GM19467 (cell line): Measurements from ENCODE around the gene CBLC.

Source experiments
- ATAC-seq: cut with Tn5 transposase; IDR thresholded peaks from one replicate; pipeline ENCODE4 v1.9.1; 2021; ENCODE audit warnings: mild to moderate bottlenecking, moderate library complexity; ENCODE audit not compliant: unreplicated experiment

CBLC gene

DNA sequence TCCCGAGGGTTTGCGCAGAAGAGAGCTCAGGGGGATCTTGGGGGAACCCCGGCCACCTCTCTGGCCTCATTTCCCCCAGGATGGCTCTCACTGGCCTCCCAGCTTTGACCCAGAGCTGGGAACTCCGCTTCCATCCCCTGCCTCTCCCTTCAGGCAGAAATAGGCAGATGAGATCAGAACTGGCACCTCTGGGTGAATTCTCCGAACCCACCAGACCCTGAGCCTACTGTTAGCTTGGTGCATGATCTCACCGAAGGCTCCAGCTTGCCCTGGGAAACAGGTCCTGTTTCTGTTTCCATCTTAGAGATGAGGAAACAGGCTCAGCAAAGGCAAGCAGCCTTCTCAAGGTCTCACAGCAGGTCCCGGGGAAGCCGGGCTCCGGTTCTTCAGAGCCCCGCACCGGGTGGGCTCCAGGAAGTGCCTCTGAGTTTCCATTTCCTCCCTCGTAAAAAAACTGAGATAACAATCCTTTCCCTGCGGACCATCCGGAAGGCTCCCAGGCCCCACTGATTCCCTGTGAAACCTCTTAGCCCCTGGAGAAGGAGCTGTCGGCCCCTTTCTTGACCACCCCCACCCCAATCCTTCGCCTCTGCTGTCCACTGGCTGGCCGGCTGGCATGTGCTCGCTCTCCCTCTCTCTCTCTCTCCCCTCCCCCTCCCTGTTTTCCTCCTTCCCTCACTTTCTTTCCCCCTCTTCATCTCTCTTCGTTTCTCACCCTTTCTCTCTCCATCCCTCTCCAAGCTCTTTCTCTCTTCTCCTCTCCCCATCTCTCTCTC is 70.5 kb downstream of the CBLC start:
- ATAC-seq = no peak

DNA sequence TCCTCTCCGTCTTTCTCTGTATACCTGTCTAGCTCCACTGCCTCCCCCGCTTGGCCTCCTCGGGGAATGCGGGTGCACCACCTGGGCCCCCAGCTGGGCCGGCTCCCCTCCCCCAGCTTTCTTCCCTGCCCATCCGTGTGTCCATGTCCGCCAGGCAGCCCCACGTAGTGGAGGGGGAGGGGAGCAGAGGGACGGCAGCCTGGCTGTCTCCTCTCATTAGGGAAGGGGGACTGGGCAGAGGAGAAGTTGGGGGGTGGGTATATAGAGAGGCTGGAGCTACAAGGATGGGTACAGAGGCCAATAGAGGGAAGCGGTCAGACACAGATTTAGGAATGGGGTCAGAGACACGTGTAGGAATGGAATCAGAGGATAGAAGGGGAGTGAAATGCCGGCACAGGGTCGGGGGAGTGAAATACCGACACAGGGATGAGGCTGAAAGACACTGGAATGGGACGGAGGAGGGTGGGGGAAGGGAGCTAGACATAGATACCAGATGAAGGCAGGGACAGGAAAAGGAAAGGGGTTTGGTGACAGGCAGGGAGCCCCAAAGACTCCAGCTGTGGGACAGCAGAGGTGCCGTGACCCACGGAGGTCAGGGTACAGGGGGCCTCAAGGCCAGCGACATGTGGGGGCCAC is 71.2 kb downstream of the CBLC start:
- ATAC-seq = no peak
